Measurements from ENCODE around the gene DIP2C.
"Not testable (repeated sequence)": the region's sequence is repeated elsewhere in the genome, so short reads cannot be mapped to it uniquely, and the experiment has no call there.

Gene DIP2C

GRCh38 chr10:597976-598375 is 91.5 kb downstream of the DIP2C start:
- DNase-seq (ENCODE audit: low read depth in 2 of 2): no peak

DNA sequence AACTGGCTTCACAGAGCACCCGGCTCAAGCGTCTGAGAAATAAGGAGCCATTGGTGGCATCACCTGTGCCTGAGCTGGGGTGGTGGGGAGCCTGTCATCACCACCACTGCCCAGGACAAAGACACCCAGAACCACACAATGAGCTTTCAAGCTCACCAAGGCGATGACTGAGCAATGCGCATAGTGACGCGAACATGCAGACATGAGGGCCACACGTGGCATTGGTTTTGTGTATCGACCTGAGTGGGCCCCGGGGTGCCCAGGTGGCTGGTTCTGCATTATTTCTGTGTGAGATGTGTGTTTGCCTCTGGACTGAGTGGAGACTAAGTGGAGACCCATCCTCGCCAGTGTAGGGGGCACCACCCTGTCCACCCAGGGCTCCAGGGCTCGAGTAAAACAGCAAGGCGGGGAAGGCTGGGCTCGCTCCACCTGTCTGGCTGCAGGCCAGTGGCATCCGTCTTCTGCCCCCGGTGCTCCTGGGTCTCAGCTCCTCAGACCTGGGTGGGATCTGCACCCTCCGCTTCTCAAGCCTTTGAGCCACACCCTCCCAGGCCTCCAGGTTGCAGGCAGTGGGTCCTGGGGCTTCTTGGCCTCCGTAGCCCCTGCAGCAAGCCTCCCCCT is 92.6 kb downstream of the DIP2C start:
- no peak for DNase-seq (ENCODE audit: low read depth in 2 of 2)

GRCh38 chr10:596131-596530 is 93.3 kb downstream of the DIP2C start:
- not testable (repeated sequence) for DNase-seq (ENCODE audit: low read depth in 2 of 2)

- DNase-seq (ENCODE audit: low read depth in 2 of 2): no peak
These were observed 94.0 kb downstream of the DIP2C start for GRCh38 chr10:595473-595872.

DNA sequence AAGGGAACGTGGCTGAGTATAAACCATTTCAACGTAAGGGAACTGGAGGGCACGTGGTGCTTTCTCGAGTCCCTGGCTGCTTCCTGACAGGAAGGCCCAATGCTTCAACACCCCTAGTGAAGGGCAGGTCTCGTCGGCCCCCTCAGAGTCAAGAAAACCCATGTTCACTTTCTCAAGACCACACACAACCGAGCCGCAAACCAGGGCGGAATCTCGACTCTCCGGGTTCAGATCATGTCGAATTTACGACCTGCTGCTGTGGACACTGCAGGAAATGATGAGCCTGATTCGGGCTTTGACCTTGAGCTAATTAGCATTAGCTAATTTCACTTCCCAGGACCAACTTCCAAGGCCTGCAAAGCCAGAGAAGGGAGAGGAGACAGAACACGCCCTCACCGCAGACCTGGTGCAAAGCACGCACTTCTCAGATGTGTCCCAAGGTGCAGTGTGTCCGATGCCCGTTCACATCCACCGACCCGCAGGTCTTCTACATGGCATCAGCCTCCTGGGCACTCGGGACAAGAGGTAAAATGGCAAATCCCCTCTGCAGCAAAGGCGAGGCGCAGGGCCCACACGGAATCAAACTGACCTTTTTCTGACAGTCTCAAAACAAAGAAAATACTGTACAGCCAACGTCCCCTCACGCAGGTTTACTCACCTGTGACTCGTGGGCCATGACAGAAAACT is 94.7 kb downstream of the DIP2C start:
- DNase-seq (ENCODE audit: low read depth in 2 of 2): no peak

DNA sequence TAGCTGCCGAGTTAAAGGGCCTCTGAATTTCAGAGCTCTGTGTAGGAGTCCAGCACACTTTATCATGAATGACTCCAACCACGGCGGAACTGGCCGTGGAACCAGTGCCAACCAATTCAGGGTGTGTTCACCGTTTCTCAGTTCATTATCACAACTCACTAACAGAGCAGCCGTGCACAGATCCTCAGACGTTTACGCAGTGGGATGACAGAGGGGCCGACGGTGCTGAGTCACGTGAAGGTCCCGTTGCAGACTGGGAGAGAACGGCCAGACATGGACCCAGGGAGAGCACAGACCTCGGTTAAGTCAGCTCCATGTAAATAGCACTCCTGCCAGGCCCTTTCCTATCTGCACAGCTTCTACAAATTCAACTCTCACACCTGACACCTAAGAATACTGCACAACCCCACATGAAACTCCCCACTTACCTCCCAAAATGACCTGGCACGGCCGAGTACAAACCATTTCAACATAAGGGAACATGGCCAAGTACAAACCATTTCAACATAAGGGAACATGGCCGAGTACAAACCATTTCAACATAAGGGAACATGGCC is 95.5 kb downstream of the DIP2C start:
- DNase-seq (ENCODE audit: low read depth in 2 of 2): no peak

- no peak for DNase-seq (ENCODE audit: low read depth in 2 of 2)
These were observed 96.0 kb downstream of the DIP2C start for GRCh38 chr10:593421-593820.

- DNase-seq (ENCODE audit: low read depth in 2 of 2): no peak
These were observed 96.5 kb downstream of the DIP2C start for GRCh38 chr10:593016-593415.

GRCh38 chr10:591646-592045 is 97.8 kb downstream of the DIP2C start:
- DNase-seq (ENCODE audit: low read depth in 2 of 2): no peak

DNA sequence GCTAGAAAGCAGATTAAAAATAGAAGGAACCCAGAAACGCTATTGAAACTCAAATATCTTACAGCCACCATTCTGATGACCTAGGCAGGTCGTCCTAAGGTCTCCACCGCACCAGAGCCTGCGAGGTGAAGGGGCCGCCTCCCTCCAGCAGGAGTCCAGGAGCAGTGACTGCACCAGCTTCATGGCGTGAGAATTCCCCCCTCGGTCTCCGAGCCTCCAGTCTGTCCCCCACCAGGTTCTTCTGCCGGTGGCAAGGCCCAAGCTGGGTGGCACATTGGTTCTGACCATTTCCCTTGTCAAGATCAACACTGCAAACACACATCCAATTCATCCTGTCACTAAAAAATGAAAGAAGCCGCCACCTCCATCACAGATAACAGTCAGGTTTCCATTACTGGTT is 98.7 kb downstream of the DIP2C start:
- DNase-seq (ENCODE audit: low read depth in 2 of 2): no peak

- DNase-seq (ENCODE audit: low read depth in 2 of 2): no peak
These were observed 99.3 kb downstream of the DIP2C start for GRCh38 chr10:589961-590680.

- no peak for DNase-seq (ENCODE audit: low read depth in 2 of 2)
These were observed 101.0 kb downstream of the DIP2C start for GRCh38 chr10:588246-589165.

DNA sequence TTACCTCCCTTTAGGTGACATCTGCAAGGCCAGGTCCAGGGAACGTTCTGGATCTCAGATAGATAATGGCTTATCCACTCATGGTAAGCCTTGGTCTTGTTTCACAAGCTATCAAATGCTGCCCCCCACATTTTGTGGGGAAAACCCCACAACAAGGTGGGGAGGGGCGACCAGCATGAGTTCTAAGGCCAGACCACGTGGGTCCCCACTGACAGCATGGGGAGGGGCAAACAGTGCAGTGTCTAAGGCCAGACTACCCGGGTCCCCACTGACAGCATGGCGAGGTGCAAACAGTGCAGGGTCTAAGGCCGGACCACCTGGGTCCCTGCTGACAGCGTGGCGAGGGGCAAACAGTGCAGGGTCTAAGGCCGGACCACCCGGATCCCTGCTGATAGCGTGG is 102.8 kb downstream of the DIP2C start:
- DNase-seq (ENCODE audit: low read depth in 2 of 2): no peak

GRCh38 chr10:586151-586550 is 103.3 kb downstream of the DIP2C start:
- no peak for DNase-seq (ENCODE audit: low read depth in 2 of 2)

DNA sequence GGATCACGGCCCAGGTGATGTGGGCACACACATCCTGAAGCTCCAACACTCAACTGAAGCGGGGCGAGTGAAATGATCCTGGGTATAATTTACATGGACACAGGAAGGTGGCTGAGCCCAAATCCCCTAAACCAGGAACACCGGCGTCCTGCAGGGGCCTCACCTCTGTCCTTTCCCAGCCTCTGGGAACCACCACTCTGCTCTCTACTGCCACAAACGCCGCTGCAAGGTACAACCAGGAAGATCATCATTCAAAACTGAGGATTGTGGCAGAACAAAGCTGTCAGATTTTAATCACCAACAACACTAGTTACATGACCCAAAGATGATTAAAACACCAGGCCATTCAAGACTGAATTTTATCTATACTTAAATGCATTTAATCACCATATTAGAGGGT is 104.0 kb downstream of the DIP2C start:
- no peak for DNase-seq (ENCODE audit: low read depth in 2 of 2)

DNA sequence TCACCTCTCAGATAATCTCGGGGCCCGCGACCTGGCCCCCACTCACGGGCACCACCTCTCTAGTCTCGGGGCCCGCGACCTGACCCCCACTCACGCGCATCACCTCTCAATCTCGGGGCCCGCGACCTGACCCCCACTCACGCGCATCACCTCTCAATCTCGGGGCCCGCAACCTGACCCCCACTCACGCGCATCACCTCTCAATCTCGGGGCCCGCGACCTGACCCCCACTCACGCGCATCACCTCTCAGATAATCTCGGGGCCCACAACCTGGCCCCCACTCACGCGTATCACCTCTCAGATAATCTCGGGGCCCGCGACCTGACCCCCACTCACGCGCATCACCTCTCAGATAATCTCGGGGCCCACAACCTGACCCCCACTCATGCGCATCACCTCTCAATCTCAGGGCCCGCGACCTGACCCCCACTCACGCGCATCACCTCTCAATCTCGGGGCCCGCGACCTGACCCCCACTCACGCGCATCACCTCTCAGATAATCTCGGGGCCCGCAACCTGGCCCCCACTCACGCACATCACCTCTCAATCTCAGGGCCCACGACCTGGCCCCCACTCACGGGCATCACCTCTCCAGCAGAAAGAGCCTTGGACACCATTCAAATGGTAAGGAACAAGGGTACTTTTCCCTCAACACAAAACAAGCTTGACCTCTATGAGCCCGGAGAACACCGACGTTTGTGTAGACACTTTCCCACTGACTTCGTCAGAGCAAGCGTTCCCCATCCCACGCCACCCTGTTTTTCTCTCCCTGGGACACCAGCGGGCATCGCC is 104.8 kb downstream of the DIP2C start:
- DNase-seq (ENCODE audit: low read depth in 2 of 2): not testable (repeated sequence)

DNA sequence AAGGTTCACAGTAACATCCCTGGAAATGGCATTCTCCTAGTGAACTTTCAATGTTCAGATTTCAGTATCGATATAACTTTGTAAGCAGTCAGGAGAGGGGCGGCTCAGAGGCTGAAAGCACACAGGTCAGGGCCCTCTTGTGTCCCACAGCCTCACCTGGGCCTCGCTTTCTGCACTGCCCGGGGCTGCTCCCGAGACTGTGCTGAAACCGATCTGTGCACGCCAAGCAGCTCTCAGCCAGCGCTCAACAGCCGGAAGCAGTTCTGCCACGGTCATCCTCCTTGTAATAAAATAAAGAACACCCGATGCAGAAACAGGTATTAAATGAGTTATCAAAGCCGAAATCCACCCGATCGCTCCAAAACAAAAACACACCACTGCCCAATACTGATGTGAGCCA is 106.0 kb downstream of the DIP2C start:
- DNase-seq (ENCODE audit: low read depth in 2 of 2): no peak

DNA sequence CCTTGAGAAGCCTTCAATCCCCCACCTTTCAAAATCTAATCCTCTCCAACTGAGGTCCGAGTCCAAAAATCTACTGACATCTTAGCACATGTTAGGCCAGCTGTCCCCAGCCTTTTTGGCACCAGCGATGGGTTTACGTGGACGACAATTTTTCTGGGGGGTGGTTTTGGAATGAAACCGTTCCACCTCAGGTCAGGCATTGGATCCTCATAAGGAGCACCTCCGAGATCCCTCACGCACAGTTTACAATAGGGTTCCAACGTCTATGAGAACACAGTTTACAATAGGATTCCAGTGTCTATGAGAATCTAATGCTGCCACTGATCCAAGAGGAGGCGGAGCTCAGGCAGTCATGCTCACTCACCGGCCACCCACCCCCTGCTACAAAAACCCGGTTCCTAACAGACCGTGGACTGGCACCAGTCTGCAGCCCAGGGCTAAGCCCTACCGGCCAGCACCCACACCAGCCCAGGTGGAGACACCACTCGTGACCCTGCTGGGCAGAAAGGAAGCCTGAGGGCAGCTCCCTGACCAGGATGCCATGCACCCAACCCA is 107.6 kb downstream of the DIP2C start:
- no peak for DNase-seq (ENCODE audit: low read depth in 2 of 2)

- DNase-seq (ENCODE audit: low read depth in 2 of 2): no peak
These were observed 108.7 kb downstream of the DIP2C start for GRCh38 chr10:580778-581177.

- DNase-seq (ENCODE audit: low read depth in 2 of 2): no peak
These were observed 113.4 kb downstream of the DIP2C start for GRCh38 chr10:576130-576465.
